HG02623 (cell line): Measurements from ENCODE around the gene PPM1J.
"Not testable (repeated sequence)": the region's sequence is repeated elsewhere in the genome, so short reads cannot be mapped to it uniquely, and the experiment has no call there.

Experiments
- ATAC-seq: cut with Tn5 transposase; IDR thresholded peaks from one replicate; pipeline ENCODE4 v1.9.1; 2021; ENCODE audit warnings: moderate library complexity; ENCODE audit not compliant: unreplicated experiment

Gene PPM1J

GRCh38 chr1:112722601-112723510 is 7.7 kb upstream of the PPM1J start:
- no peak for ATAC-seq

GRCh38 chr1:112721966-112722524 is 6.9 kb upstream of the PPM1J start:
- no peak for ATAC-seq

- ATAC-seq = not testable (repeated sequence)
These were observed 6.2 kb upstream of the PPM1J start for GRCh38 chr1:112721294-112721693.

- ATAC-seq = no peak
These were observed 5.7 kb upstream of the PPM1J start for GRCh38 chr1:112720800-112721199.

- ATAC-seq = no peak
These were observed 4.6 kb upstream of the PPM1J start for GRCh38 chr1:112719706-112720105.

GRCh38 chr1:112718691-112719418 is 3.7 kb upstream of the PPM1J start:
- ATAC-seq = no peak

GRCh38 chr1:112717263-112717873 is 2.2 kb upstream of the PPM1J start:
- no peak for ATAC-seq

GRCh38 chr1:112716133-112716720 is 1.1 kb upstream of the PPM1J start:
- no peak for ATAC-seq

GRCh38 chr1:112714313-112715263 is 544 bp downstream of the PPM1J start:
- no peak for ATAC-seq

GRCh38 chr1:112713466-112714312 is 1.4 kb downstream of the PPM1J start:
- no peak for ATAC-seq

GRCh38 chr1:112712701-112713128 is 2.4 kb downstream of the PPM1J start:
- no peak for ATAC-seq

- ATAC-seq = no peak
These were observed 2.9 kb downstream of the PPM1J start for GRCh38 chr1:112712191-112712590.

- ATAC-seq = no peak
These were observed 3.5 kb downstream of the PPM1J start for GRCh38 chr1:112711670-112712069.

- no peak for ATAC-seq
These were observed 4.1 kb downstream of the PPM1J start for GRCh38 chr1:112711041-112711440.

GRCh38 chr1:112710586-112710985 is 4.5 kb downstream of the PPM1J start:
- no peak for ATAC-seq

- ATAC-seq = no peak
These were observed 5.0 kb downstream of the PPM1J start for GRCh38 chr1:112710159-112710558.

- no peak for ATAC-seq
These were observed 6.6 kb downstream of the PPM1J start for GRCh38 chr1:112708489-112708888.

- no peak for ATAC-seq
These were observed 7.1 kb downstream of the PPM1J start for GRCh38 chr1:112708002-112708448.
